ENCODE results near the gene FLRT3.

The FLRT3 gene

GRCh38 chr20:14336686-14337085 lies 726 bp downstream of the FLRT3 start:
- no peaks in the 10 kb centered on the region for H3K9me3 Mint-ChIP-seq
- H3K27ac Mint-ChIP-seq, result no peak overlapping the region
- no peaks in the 10 kb centered on the region for H3K36me3 Mint-ChIP-seq
- no peaks in the 10 kb centered on the region for H3K27me3 Mint-ChIP-seq
- no peak for ATAC-seq
- H3K4me3 Mint-ChIP-seq, result no peak overlapping the region
- no peaks in the 10 kb centered on the region for H3K4me1 Mint-ChIP-seq

GRCh38 chr20:14335052-14335451 lies 2.4 kb downstream of the FLRT3 start:
- Mint-ChIP-seq H3K4me1 (no peaks in the 10 kb centered on the region), H3K9me3 (no peaks in the 10 kb centered on the region), H3K27ac (no peak overlapping the region), H3K4me3 (no peak overlapping the region), H3K36me3 (no peaks in the 10 kb centered on the region), H3K27me3 (no peaks in the 10 kb centered on the region)
- ATAC-seq, result no peak

- no peak overlapping the region for H3K27ac Mint-ChIP-seq
- no peaks in the 10 kb centered on the region for H3K9me3 Mint-ChIP-seq
- H3K4me3 Mint-ChIP-seq, result no peak overlapping the region
- no peak for ATAC-seq
- no peaks in the 10 kb centered on the region for H3K27me3 Mint-ChIP-seq
- H3K36me3 Mint-ChIP-seq, result no peaks in the 10 kb centered on the region
- H3K4me1 Mint-ChIP-seq, result no peaks in the 10 kb centered on the region
These were observed 3.0 kb downstream of the FLRT3 start for GRCh38 chr20:14334306-14334930.

- no peak for ATAC-seq
These were observed 3.7 kb downstream of the FLRT3 start for GRCh38 chr20:14333721-14334120.

GRCh38 chr20:14332866-14333265 lies 4.5 kb downstream of the FLRT3 start:
- no peak overlapping the region for H3K4me3 Mint-ChIP-seq
- no peaks in the 10 kb centered on the region for H3K36me3 Mint-ChIP-seq
- no peak overlapping the region for H3K27ac Mint-ChIP-seq
- no peaks in the 10 kb centered on the region for H3K27me3 Mint-ChIP-seq
- ATAC-seq, result no peak
- H3K9me3 Mint-ChIP-seq, result no peaks in the 10 kb centered on the region
- H3K4me1 Mint-ChIP-seq, result no peaks in the 10 kb centered on the region

More at GRCh38 chr20:14333721-14334120, 3.7 kb downstream of the FLRT3 start:
- Mint-ChIP-seq H3K27ac (no peak overlapping the region), H3K36me3 (no peaks in the 10 kb centered on the region), H3K4me3 (no peak overlapping the region), H3K4me1 (no peaks in the 10 kb centered on the region), H3K9me3 (no peaks in the 10 kb centered on the region), H3K27me3 (no peaks in the 10 kb centered on the region)

GRCh38 chr20:14331646-14332045 lies 5.8 kb downstream of the FLRT3 start:
- Mint-ChIP-seq H3K4me3 (no peak overlapping the region), H3K27ac (no peak overlapping the region), H3K4me1 (no peaks in the 10 kb centered on the region), H3K27me3 (no peaks in the 10 kb centered on the region), H3K36me3 (no peaks in the 10 kb centered on the region), H3K9me3 (no peaks in the 10 kb centered on the region)
- no peak for ATAC-seq

GRCh38 chr20:14319704-14320103 lies 17.7 kb downstream of the FLRT3 start:
- H3K27ac Mint-ChIP-seq, result no peak overlapping the region
- no peak overlapping the region for H3K4me3 Mint-ChIP-seq
- no peaks in the 10 kb centered on the region for H3K36me3 Mint-ChIP-seq
- H3K4me1 Mint-ChIP-seq, result no peaks in the 10 kb centered on the region
- peaks cover 8% of the 10 kb centered on the region for H3K9me3 Mint-ChIP-seq
- H3K27me3 Mint-ChIP-seq, result no peaks in the 10 kb centered on the region
- ATAC-seq, result no peak

GRCh38 chr20:14313341-14314020 lies 23.9 kb downstream of the FLRT3 start:
- Mint-ChIP-seq H3K27ac (no peak overlapping the region), H3K9me3 (no peaks in the 10 kb centered on the region), H3K4me3 (no peak overlapping the region), H3K36me3 (no peaks in the 10 kb centered on the region), H3K4me1 (no peaks in the 10 kb centered on the region), H3K27me3 (no peaks in the 10 kb centered on the region)
- no peak for ATAC-seq

GRCh38 chr20:14312001-14312400 lies 25.4 kb downstream of the FLRT3 start:
- no peak overlapping the region for H3K27ac Mint-ChIP-seq
- H3K4me3 Mint-ChIP-seq, result no peak overlapping the region
- no peak for ATAC-seq
- H3K27me3 Mint-ChIP-seq, result no peaks in the 10 kb centered on the region
- no peaks in the 10 kb centered on the region for H3K36me3 Mint-ChIP-seq
- no peaks in the 10 kb centered on the region for H3K9me3 Mint-ChIP-seq
- H3K4me1 Mint-ChIP-seq, result no peaks in the 10 kb centered on the region

GRCh38 chr20:14310977-14311627 lies 26.3 kb downstream of the FLRT3 start:
- no peak overlapping the region for H3K4me3 Mint-ChIP-seq
- H3K36me3 Mint-ChIP-seq, result no peaks in the 10 kb centered on the region
- no peaks in the 10 kb centered on the region for H3K27me3 Mint-ChIP-seq
- no peaks in the 10 kb centered on the region for H3K4me1 Mint-ChIP-seq
- H3K27ac Mint-ChIP-seq, result no peak overlapping the region
- ATAC-seq, result no peak
- H3K9me3 Mint-ChIP-seq, result no peaks in the 10 kb centered on the region

GRCh38 chr20:14307956-14308355 lies 29.5 kb downstream of the FLRT3 start:
- H3K36me3 Mint-ChIP-seq, result no peaks in the 10 kb centered on the region
- H3K4me3 Mint-ChIP-seq, result no peak overlapping the region
- H3K27ac Mint-ChIP-seq, result no peak overlapping the region
- no peaks in the 10 kb centered on the region for H3K4me1 Mint-ChIP-seq
- ATAC-seq, result no peak
- H3K9me3 Mint-ChIP-seq, result peaks cover 4% of the 10 kb centered on the region
- H3K27me3 Mint-ChIP-seq, result no peaks in the 10 kb centered on the region

- Mint-ChIP-seq H3K27me3 (no peaks in the 10 kb centered on the region), H3K27ac (no peak overlapping the region), H3K4me1 (no peaks in the 10 kb centered on the region), H3K4me3 (no peak overlapping the region), H3K9me3 (peaks cover 4% of the 10 kb centered on the region), H3K36me3 (no peaks in the 10 kb centered on the region)
- no peak for ATAC-seq
These were observed 32.9 kb downstream of the FLRT3 start for GRCh38 chr20:14304472-14304871.

- Mint-ChIP-seq H3K27ac (no peak overlapping the region), H3K36me3 (no peaks in the 10 kb centered on the region), H3K9me3 (peaks cover 4% of the 10 kb centered on the region), H3K27me3 (no peaks in the 10 kb centered on the region), H3K4me3 (no peak overlapping the region), H3K4me1 (no peaks in the 10 kb centered on the region)
- no peak for ATAC-seq
These were observed 33.8 kb downstream of the FLRT3 start for GRCh38 chr20:14303651-14304050.

- H3K27me3 Mint-ChIP-seq, result no peaks in the 10 kb centered on the region
- no peak overlapping the region for H3K4me3 Mint-ChIP-seq
- ATAC-seq, result no peak
- H3K36me3 Mint-ChIP-seq, result no peaks in the 10 kb centered on the region
- H3K9me3 Mint-ChIP-seq, result peaks cover 4% of the 10 kb centered on the region
- no peaks in the 10 kb centered on the region for H3K4me1 Mint-ChIP-seq
- no peak overlapping the region for H3K27ac Mint-ChIP-seq
These were observed 34.3 kb downstream of the FLRT3 start for GRCh38 chr20:14303106-14303505.

- no peaks in the 10 kb centered on the region for H3K36me3 Mint-ChIP-seq
- no peaks in the 10 kb centered on the region for H3K9me3 Mint-ChIP-seq
- H3K27ac Mint-ChIP-seq, result no peak overlapping the region
- H3K27me3 Mint-ChIP-seq, result no peaks in the 10 kb centered on the region
- H3K4me1 Mint-ChIP-seq, result no peaks in the 10 kb centered on the region
- no peak overlapping the region for H3K4me3 Mint-ChIP-seq
- ATAC-seq, result no peak
These were observed 37.6 kb downstream of the FLRT3 start for GRCh38 chr20:14299831-14300230.

- Mint-ChIP-seq H3K27me3 (no peaks in the 10 kb centered on the region), H3K27ac (no peak overlapping the region), H3K9me3 (no peaks in the 10 kb centered on the region), H3K4me3 (no peak overlapping the region), H3K4me1 (no peaks in the 10 kb centered on the region), H3K36me3 (no peaks in the 10 kb centered on the region)
- ATAC-seq, result no peak
These were observed 41.6 kb downstream of the FLRT3 start for GRCh38 chr20:14295770-14296309.

Data from stimulated activated memory B cell treated with anti-CD40 and anti-IgM and Interleukin-4, amounts not matched to agents 10 μg/mL and 1 μg/mL and 100 μg/mL, for 72 hours (primary cell).